Osteoblast (primary cell): Measurements from ENCODE around the gene DDC. TPM values are rescaled to one million over a fixed set of nuclear protein-coding genes. Genes with fewer than 3 reads are reported as not detected.
A peak's percentile ranks its signal among the peaks of the same experiment; 100 is the strongest.

Experiments
- DNase-seq: peaks from one replicate; pipeline ENCODE4 v3.0.0; 2011; ENCODE audit warnings: low spot score, mixed read lengths; ENCODE audit not compliant: insufficient read length; ENCODE audit errors: missing footprints
- H2AFZ ChIP-seq: 2 replicates; pipeline ENCODE4 v1.6.0; 2011; ENCODE audit warnings: mild to moderate bottlenecking, low read length
- H3K27ac ChIP-seq: 2 replicates; pipeline ENCODE4 v1.5.1; 2011; ENCODE audit warnings: mild to moderate bottlenecking, low read depth, low read length, moderate library complexity
- H3K27me3 ChIP-seq: 2 replicates; pipeline ENCODE4 v1.6.0; 2012; ENCODE audit warnings: mild to moderate bottlenecking, control low read depth, inconsistent platforms, low read length, moderate library complexity; ENCODE audit not compliant: insufficient read depth
- H3K36me3 ChIP-seq: 2 replicates; pipeline ENCODE4 v1.5.1; 2011; ENCODE audit warnings: mild to moderate bottlenecking, low read length, control low read depth, moderate library complexity; ENCODE audit not compliant: insufficient read depth
- H3K4me1 ChIP-seq: 2 replicates; pipeline ENCODE4 v1.5.1; 2011; ENCODE audit warnings: mild to moderate bottlenecking, low read length, control low read depth, moderate library complexity; ENCODE audit not compliant: insufficient read depth
- H3K4me2 ChIP-seq: 2 replicates; pipeline ENCODE4 v1.6.0; 2011; ENCODE audit warnings: mild to moderate bottlenecking, low read length; ENCODE audit not compliant: insufficient read depth
- H3K4me3 ChIP-seq: fragments of 200-600 bp; sonication (generic); 3 replicates; pipeline ENCODE4 v1.5.1; 2012; ENCODE audit warnings: mild to moderate bottlenecking, low read length, inconsistent platforms; ENCODE audit not compliant: insufficient read depth
- H3K79me2 ChIP-seq: 2 replicates; pipeline ENCODE4 v1.6.0; 2012; ENCODE audit warnings: mild to moderate bottlenecking, low read length, control low read depth, inconsistent platforms; ENCODE audit not compliant: insufficient read depth
- H3K9me3 ChIP-seq: 2 replicates; pipeline ENCODE4 v1.5.1; 2011; ENCODE audit warnings: low read depth, low read length, control low read depth
- H4K20me1 ChIP-seq: 2 replicates; pipeline ENCODE4 v1.6.0; 2012; ENCODE audit warnings: mild to moderate bottlenecking, low read length, control low read depth; ENCODE audit not compliant: insufficient read depth
- CTCF ChIP-seq: IDR thresholded peaks from 2 replicates; pipeline ENCODE4 v1.5.1; 2011; ENCODE audit warnings: mild to moderate bottlenecking, low read depth, low read length, moderate library complexity; ENCODE audit errors: extremely low read depth
- total RNA-seq: library from RNA; depleted of rRNA; stranded (reverse); fragments of >200 nt; gene quantifications from 2 replicates; pipeline ENCODE4 v1.2.3, GENCODE V29; 2012

The DDC gene
- total RNA-seq, 1 donor = not detected

GRCh38 chr7:50543776-50544442, 21.3 kb downstream of the DDC start:
- no peaks in the 10 kb centered on the region for H3K36me3 ChIP-seq
- no peak overlapping the region for H3K4me3 ChIP-seq
- TF ChIP-seq CTCF = no peak
- no peak for DNase-seq
- H3K27ac ChIP-seq = no peak overlapping the region
- H2AFZ ChIP-seq = no peak overlapping the region
- H4K20me1 ChIP-seq = no peaks in the 10 kb centered on the region
- H3K9me3 ChIP-seq = no peaks in the 10 kb centered on the region
- H3K79me2 ChIP-seq = no peaks in the 10 kb centered on the region
- no peaks in the 10 kb centered on the region for H3K4me1 ChIP-seq
- H3K27me3 ChIP-seq = peaks cover 7% of the 10 kb centered on the region
- no peak overlapping the region for H3K4me2 ChIP-seq

GRCh38 chr7:50542132-50542531, 23.1 kb downstream of the DDC start:
- no peak for TF ChIP-seq CTCF
- Histone ChIP-seq H3K4me3 (no peak overlapping the region), H3K4me2 (no peak overlapping the region), H3K4me1 (no peaks in the 10 kb centered on the region), H3K27ac (no peak overlapping the region), H2AFZ (no peak overlapping the region), H4K20me1 (no peaks in the 10 kb centered on the region), H3K27me3 (peaks cover 2% of the 10 kb centered on the region), H3K9me3 (no peaks in the 10 kb centered on the region), H3K36me3 (no peaks in the 10 kb centered on the region), H3K79me2 (no peaks in the 10 kb centered on the region)
- DNase-seq = no peak

- Histone ChIP-seq H3K27ac (no peak overlapping the region), H3K4me2 (no peak overlapping the region), H2AFZ (no peak overlapping the region), H3K79me2 (no peaks in the 10 kb centered on the region), H3K9me3 (no peaks in the 10 kb centered on the region), H3K4me3 (no peak overlapping the region), H3K36me3 (no peaks in the 10 kb centered on the region), H4K20me1 (no peaks in the 10 kb centered on the region), H3K27me3 (peaks cover 2% of the 10 kb centered on the region), H3K4me1 (no peaks in the 10 kb centered on the region)
- DNase-seq = peak; percentile 67
- TF ChIP-seq CTCF = no peak
Measured at GRCh38 chr7:50540785-50541579, 24.2 kb downstream of the DDC start.

- H3K4me1 ChIP-seq = peaks cover 10% of the 10 kb centered on the region
- no peak overlapping the region for H3K4me2 ChIP-seq
- H3K4me3 ChIP-seq = no peak overlapping the region
- H3K36me3 ChIP-seq = no peaks in the 10 kb centered on the region
- H3K79me2 ChIP-seq = no peaks in the 10 kb centered on the region
- no peak overlapping the region for H2AFZ ChIP-seq
- no peaks in the 10 kb centered on the region for H4K20me1 ChIP-seq
- TF ChIP-seq CTCF = no peak
- no peaks in the 10 kb centered on the region for H3K9me3 ChIP-seq
- H3K27me3 ChIP-seq = peaks cover 2% of the 10 kb centered on the region
- DNase-seq = no peak
- H3K27ac ChIP-seq = no peak overlapping the region
Measured at GRCh38 chr7:50539725-50540124, 25.5 kb downstream of the DDC start.
